ENCODE data around the gene ZC2HC1C. TPM values are rescaled to one million over a fixed set of nuclear protein-coding genes. Genes with fewer than 3 reads are reported as not detected.

ZC2HC1C gene
- total RNA-seq, 2 experiments from 2014 or later: 0.41 to 0.45 TPM

GRCh38 chr14:75091251-75091650 is 21.8 kb downstream of the ZC2HC1C start:
- H3K4me1 Mint-ChIP-seq (ENCODE audit: low read depth): no peaks in the 10 kb centered on the region
- H3K27me3 Mint-ChIP-seq: no peaks in the 10 kb centered on the region
- no peak for DNase-seq
- ChIA-PET POLR2A (no interaction called here), CTCF (interaction anchor here (0.6 to 5.3 kb wide), 5 partner anchors 9 to 230 kb away, joined by 3 to 74 read pairs (median 10); partner anchors contain the start of gene ACYP1)
- H3K9me3 Mint-ChIP-seq: no peaks in the 10 kb centered on the region
- no peak for TF ChIP-seq CTCF (IDR thresholded peaks at IDR 0.05)
- intact Hi-C loops (cut with micrococcal nuclease): no loop called here
- no peak for ATAC-seq
- H3K4me3 Mint-ChIP-seq: no peak overlapping the region
- no peak overlapping the region for H3K27ac Mint-ChIP-seq
- peaks cover 25% of the 10 kb centered on the region for H3K36me3 Mint-ChIP-seq (ENCODE audit: low read depth)

- Mint-ChIP-seq H3K36me3 (ENCODE audit: low read depth) (peaks cover 25% of the 10 kb centered on the region), H3K27ac (no peak overlapping the region), H3K27me3 (no peaks in the 10 kb centered on the region), H3K4me3 (no peak overlapping the region), H3K9me3 (no peaks in the 10 kb centered on the region), H3K4me1 (ENCODE audit: low read depth) (no peaks in the 10 kb centered on the region)
- ChIA-PET CTCF (no interaction called here), POLR2A (interaction anchor here (0.7 kb wide), 1 partner anchor 30 kb away, joined by 3 read pairs; no protein-coding TSS in a partner anchor)
- intact Hi-C loops (cut with micrococcal nuclease): no loop called here
- no peak for TF ChIP-seq CTCF (IDR thresholded peaks at IDR 0.05)
- DNase-seq: no peak
- no peak for ATAC-seq
Measured at GRCh38 chr14:75092698-75093097, 23.3 kb downstream of the ZC2HC1C start.

- DNase-seq: no peak
- TF ChIP-seq CTCF (IDR thresholded peaks at IDR 0.05): no peak
- Mint-ChIP-seq H3K9me3 (no peaks in the 10 kb centered on the region), H3K27ac (no peak overlapping the region), H3K4me1 (ENCODE audit: low read depth) (no peaks in the 10 kb centered on the region), H3K4me3 (no peak overlapping the region), H3K36me3 (ENCODE audit: low read depth) (peaks cover 35% of the 10 kb centered on the region), H3K27me3 (no peaks in the 10 kb centered on the region)
- CTCF ChIA-PET: interaction anchor here (1.2 to 2.9 kb wide), 3 partner anchors 189 to 233 kb away, joined by 3 to 11 read pairs (median 3); no protein-coding TSS in a partner anchor
- POLR2A ChIA-PET: no interaction called here
- intact Hi-C loops (cut with micrococcal nuclease): no loop called here
- no peak for ATAC-seq
Measured at GRCh38 chr14:75094896-75095295, 25.5 kb downstream of the ZC2HC1C start.

- Mint-ChIP-seq H3K4me3 (no peak overlapping the region), H3K27me3 (no peaks in the 10 kb centered on the region), H3K4me1 (ENCODE audit: low read depth) (no peaks in the 10 kb centered on the region), H3K27ac (no peak overlapping the region), H3K9me3 (no peaks in the 10 kb centered on the region), H3K36me3 (ENCODE audit: low read depth) (peaks cover 36% of the 10 kb centered on the region)
- intact Hi-C loops (cut with micrococcal nuclease): no loop called here
- ChIA-PET CTCF (interaction anchor here (0.8 to 2.9 kb wide), 3 partner anchors 150 to 234 kb away, joined by 3 to 11 read pairs (median 4); no protein-coding TSS in a partner anchor), POLR2A (interaction anchor here (0.6 kb wide), 1 partner anchor 65 kb away, joined by 3 read pairs; no protein-coding TSS in a partner anchor)
- TF ChIP-seq CTCF (IDR thresholded peaks at IDR 0.05): no peak
- DNase-seq: no peak
- no peak for ATAC-seq
Measured at GRCh38 chr14:75095690-75096089, 26.2 kb downstream of the ZC2HC1C start.

GRCh38 chr14:75096959-75097358 is 27.5 kb downstream of the ZC2HC1C start:
- intact Hi-C loops (cut with micrococcal nuclease): no loop called here
- ATAC-seq (no peak), DNase-seq (no peak)
- Mint-ChIP-seq H3K27ac (no peak overlapping the region), H3K4me3 (no peak overlapping the region), H3K4me1 (ENCODE audit: low read depth) (no peaks in the 10 kb centered on the region), H3K27me3 (no peaks in the 10 kb centered on the region), H3K36me3 (ENCODE audit: low read depth) (peaks cover 35% of the 10 kb centered on the region), H3K9me3 (no peaks in the 10 kb centered on the region)
- ChIA-PET CTCF (interaction anchor here (1.0 kb wide), 1 partner anchor 9 kb away, joined by 4 read pairs; no protein-coding TSS in a partner anchor), POLR2A (no interaction called here)
- TF ChIP-seq CTCF (IDR thresholded peaks at IDR 0.05): no peak

Measured in activated CD8-positive, alpha-beta T cell treated with anti-CD3 and anti-CD28 coated beads for 36 hours (primary cell).